Sigmoid colon (tissue), 7 donors: Measurements from ENCODE around the gene SLC46A1. TPM values are rescaled to one million over a fixed set of nuclear protein-coding genes. Genes with fewer than 3 reads are reported as not detected.
A peak's percentile ranks its signal among the peaks of the same experiment; 100 is the strongest.

Experiments
- DNase-seq: peaks from one replicate; pipeline ENCODE4 v3.0.0-alpha.2; 2019
- H3K27ac ChIP-seq, 4 donors: fragments of 200-600 bp; sonication (generic); one replicate each; pipeline ENCODE4 v1.5.1; 2016 to 2019; ENCODE audit warnings: mild to moderate bottlenecking in 1 of 4
- H3K27me3 ChIP-seq, 3 donors: fragments of 200-600 bp; sonication (generic); one replicate each; pipeline ENCODE4 v1.5.1; 2019; ENCODE audit warnings: mild to moderate bottlenecking in 1 of 3
- H3K36me3 ChIP-seq, 4 donors: fragments of 200-600 bp; sonication (generic); one replicate each; pipeline ENCODE4 v1.5.1; 2016 to 2019
- H3K4me1 ChIP-seq, 4 donors: fragments of 200-600 bp; sonication (generic); one replicate each; pipeline ENCODE4 v1.5.1; 2017 to 2019
- H3K4me3 ChIP-seq, 4 donors: fragments of 200-600 bp; sonication (generic); one replicate each; pipeline ENCODE4 v1.5.1; 2017 to 2019; ENCODE audit warnings: mild to moderate bottlenecking in 2 of 4, moderate library complexity in 1 of 4
- H3K9me3 ChIP-seq, 4 donors: fragments of 200-600 bp in 3 of 4; sonication (generic) in 3 of 4; one replicate each; pipeline versions ENCODE4 v1.5.1 to v1.6.1; 2013 to 2019
- EP300 ChIP-seq, 4 donors: sonication (generic); formaldehyde crosslinking; IDR thresholded peaks; one replicate each; pipeline ENCODE4 v1.6.1; 2017; ENCODE audit warnings: antibody characterized with exemption in 4 of 4
- POLR2A ChIP-seq, 2 donors: fragments of 450-650 bp; IDR thresholded peaks; one replicate each; pipeline ENCODE4 v1.6.1; 2016; ENCODE audit warnings: antibody characterized with exemption in 2 of 2, mild to moderate bottlenecking in 2 of 2, moderate library complexity in 2 of 2
- POLR2AphosphoS5 ChIP-seq, 4 donors: sonication (generic); formaldehyde crosslinking; IDR thresholded peaks; one replicate each; pipeline ENCODE4 v1.6.1; 2017; ENCODE audit warnings: antibody characterized with exemption in 4 of 4
- WGBS, 2 donors: extraction: QIAGEN DNeasy Blood & Tissue Kit; methylation state at CpG; one replicate each; pipeline ENCODE4 v1.1.7; 2013; 5-methylcytosine and 5-hydroxymethylcytosine counted together
- intact Hi-C: fragments of 100-400 bp; cut with DNase I; formaldehyde crosslinking; loops from one replicate; pipeline ENCODE4 v1.15.1; 2023
- polyA plus RNA-seq, 3 donors: library from polyadenylated mRNA; stranded (reverse); fragments of 200-250 nt; gene quantifications; one replicate each; pipeline ENCODE4 v1.2.3, GENCODE V29; 2013
- total RNA-seq, 4 donors: library from RNA; depleted of rRNA; stranded (reverse); fragments of >200 nt; gene quantifications; one replicate each; pipeline ENCODE4 v1.1.0, GENCODE V29; 2016
- TF ChIP-seq, protein P1 (sequence below), 4 experiments: fragments of 450-650 bp in 3 of 4; fragments of 200-600 bp in 1 of 4; IDR thresholded peaks; one replicate each; pipeline ENCODE4 v1.5.1; 2016 to 2019; ENCODE audit warnings: antibody characterized with exemption in 4 of 4, mild to moderate bottlenecking in 3 of 4, moderate library complexity in 2 of 4
- donor health status: healthy with polysubstance abuse.
- donor health status: Bipolar disorder and iron deficiency.
- donor health status: healthy.

The SLC46A1 gene
- 1 to 10 TPM; 2.7 to 8.6 (median 5.1) TPM for total RNA-seq
- 1 to 10 TPM; 4.1 to 7.6 (median 4.2) TPM for polyA plus RNA-seq

DNA sequence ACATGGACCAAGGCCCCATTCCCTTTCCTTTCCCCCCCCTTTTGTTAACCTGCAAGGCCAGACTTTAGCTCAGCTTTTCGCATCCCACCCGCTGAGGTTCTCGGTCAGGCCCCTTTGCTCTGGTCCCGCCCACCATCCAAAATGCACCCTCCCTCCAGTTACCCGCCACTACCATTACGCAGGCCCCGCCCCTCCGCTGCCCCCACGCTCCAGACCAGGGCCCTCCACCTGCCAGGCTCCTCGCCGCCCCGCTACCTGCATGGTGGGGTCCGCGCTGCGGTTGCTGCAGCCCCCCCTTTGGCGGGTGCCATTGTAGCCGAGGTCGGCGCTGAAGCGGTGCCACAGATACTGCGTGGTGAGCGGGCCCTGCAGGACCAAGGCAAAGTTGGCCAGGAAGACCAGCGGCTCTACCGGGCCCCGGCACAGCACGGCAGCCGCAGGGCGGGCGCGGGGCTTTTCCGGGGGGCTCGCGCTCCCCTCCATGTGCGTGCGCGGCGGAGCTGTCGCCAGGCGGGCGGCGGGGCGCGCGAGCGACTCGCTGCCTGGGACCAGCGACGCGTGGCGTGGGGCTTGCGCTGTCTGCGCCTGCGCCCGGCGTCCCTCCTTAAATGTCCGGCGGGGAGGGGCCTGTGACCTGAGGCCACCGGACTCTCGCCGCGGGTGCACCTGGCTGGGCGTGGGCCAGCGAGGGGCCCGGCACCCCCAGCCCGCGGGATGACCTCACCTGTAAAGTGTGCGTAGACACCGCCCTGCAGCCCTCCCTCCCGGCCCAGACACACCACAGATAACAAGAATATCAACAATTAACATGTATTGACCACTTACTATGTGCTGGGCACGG is at the start of gene SLC46A1:
SLC46A1 (minus strand) TSS at position 581 of the 841 bp plus-strand sequence; CDS start at position 483, 98 bp downstream.
- peak within 1 kb of the TSS; percentile 54 to 67 (median 55) for H3K27ac ChIP-seq
- no peaks in the 10 kb centered on the region for H3K27me3 ChIP-seq
- H3K36me3 ChIP-seq: peaks cover 0 to 10% (median 3%) of the 10 kb centered on the region in 4 donors
- H3K4me1 ChIP-seq: peaks cover 0 to 21% (median 19%) of the 10 kb centered on the region in 4 donors
- intact Hi-C loops: no loop called here
- H3K4me3 ChIP-seq: peak within 1 kb of the TSS; percentile 52 to 84 (median 73)
- peak; percentile 81 for DNase-seq
- peak in 1 of 4 donors; percentile 22 for TF ChIP-seq POLR2AphosphoS5 (IDR thresholded peaks at IDR 0.05)
- TF ChIP-seq, protein P1, sequence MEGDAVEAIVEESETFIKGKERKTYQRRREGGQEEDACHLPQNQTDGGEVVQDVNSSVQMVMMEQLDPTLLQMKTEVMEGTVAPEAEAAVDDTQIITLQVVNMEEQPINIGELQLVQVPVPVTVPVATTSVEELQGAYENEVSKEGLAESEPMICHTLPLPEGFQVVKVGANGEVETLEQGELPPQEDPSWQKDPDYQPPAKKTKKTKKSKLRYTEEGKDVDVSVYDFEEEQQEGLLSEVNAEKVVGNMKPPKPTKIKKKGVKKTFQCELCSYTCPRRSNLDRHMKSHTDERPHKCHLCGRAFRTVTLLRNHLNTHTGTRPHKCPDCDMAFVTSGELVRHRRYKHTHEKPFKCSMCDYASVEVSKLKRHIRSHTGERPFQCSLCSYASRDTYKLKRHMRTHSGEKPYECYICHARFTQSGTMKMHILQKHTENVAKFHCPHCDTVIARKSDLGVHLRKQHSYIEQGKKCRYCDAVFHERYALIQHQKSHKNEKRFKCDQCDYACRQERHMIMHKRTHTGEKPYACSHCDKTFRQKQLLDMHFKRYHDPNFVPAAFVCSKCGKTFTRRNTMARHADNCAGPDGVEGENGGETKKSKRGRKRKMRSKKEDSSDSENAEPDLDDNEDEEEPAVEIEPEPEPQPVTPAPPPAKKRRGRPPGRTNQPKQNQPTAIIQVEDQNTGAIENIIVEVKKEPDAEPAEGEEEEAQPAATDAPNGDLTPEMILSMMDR (IDR thresholded peaks at IDR 0.05): no peak
- 1% methylated on average over 70 of the region's 70 CpGs for WGBS, 2 donors
- no peaks in the 10 kb centered on the region for H3K9me3 ChIP-seq

DNA sequence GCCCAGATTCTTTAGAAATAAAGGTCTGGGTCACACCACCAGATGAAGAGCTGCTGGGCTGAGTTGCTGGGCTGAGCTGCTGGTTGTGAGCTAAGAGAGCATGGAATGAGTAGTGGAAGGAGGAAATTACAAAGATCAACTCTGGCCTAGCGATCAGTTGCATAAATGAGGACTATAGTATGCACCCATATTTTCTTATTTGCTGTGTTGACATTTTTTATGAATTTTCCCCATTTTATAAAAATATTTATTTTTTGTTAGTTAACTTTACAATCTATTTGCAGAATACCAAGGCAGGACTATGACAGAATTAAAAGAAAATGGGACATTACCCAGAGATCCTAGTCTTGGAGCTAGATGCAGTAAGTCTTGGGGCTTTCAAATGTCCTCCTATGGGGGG is 43.8 kb upstream of the SLC46A1 start:
- intact Hi-C loops: no loop called here
- H3K36me3 ChIP-seq: no peaks in the 10 kb centered on the region
- H3K27ac ChIP-seq: no peak overlapping the region
- H3K4me3 ChIP-seq: no peak overlapping the region
- DNase-seq: no peak
- 81 to 83% methylated on average over 1 of the region's 1 CpG for WGBS, 2 donors
- TF ChIP-seq, protein P1 (IDR thresholded peaks at IDR 0.05): no peak
- no peak for TF ChIP-seq EP300 (IDR thresholded peaks at IDR 0.05)
- TF ChIP-seq POLR2A (IDR thresholded peaks at IDR 0.05): no peak
- no peak for TF ChIP-seq POLR2AphosphoS5 (IDR thresholded peaks at IDR 0.05)
- peaks cover 0 to 5% (median 0%) of the 10 kb centered on the region in 3 donors for H3K27me3 ChIP-seq
- H3K4me1 ChIP-seq: no peaks in the 10 kb centered on the region
- H3K9me3 ChIP-seq: no peaks in the 10 kb centered on the region

DNA sequence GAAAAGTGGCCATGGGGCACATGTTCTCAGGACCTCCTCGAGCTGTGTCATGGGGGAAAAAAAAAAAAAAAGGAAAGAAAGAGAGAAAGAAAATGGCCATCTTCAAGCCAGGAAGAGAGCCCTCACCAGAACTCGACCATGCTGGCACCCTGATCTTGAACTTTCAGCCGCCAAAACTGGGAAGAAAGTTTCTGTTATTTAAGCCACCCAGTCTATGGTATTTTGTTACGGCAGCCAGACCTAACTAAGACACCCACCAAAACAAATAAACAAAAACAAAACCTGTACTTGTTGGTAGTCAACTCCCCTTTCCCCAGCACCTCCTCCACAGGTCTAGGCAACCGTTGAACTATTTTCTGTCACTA is 41.4 kb upstream of the SLC46A1 start:
- H3K4me1 ChIP-seq: no peaks in the 10 kb centered on the region
- 76 to 78% methylated on average over 5 of the region's 5 CpGs for WGBS, 2 donors
- no peaks in the 10 kb centered on the region for H3K36me3 ChIP-seq
- H3K4me3 ChIP-seq: no peak overlapping the region
- intact Hi-C loops: no loop called here
- TF ChIP-seq POLR2AphosphoS5 (IDR thresholded peaks at IDR 0.05) (no peak), POLR2A (IDR thresholded peaks at IDR 0.05) (no peak), EP300 (IDR thresholded peaks at IDR 0.05) (no peak)
- TF ChIP-seq, protein P1 (IDR thresholded peaks at IDR 0.05): no peak
- H3K27me3 ChIP-seq: peaks cover 0 to 5% (median 0%) of the 10 kb centered on the region in 3 donors
- H3K27ac ChIP-seq: no peak overlapping the region
- H3K9me3 ChIP-seq: no peaks in the 10 kb centered on the region
- no peak for DNase-seq

DNA sequence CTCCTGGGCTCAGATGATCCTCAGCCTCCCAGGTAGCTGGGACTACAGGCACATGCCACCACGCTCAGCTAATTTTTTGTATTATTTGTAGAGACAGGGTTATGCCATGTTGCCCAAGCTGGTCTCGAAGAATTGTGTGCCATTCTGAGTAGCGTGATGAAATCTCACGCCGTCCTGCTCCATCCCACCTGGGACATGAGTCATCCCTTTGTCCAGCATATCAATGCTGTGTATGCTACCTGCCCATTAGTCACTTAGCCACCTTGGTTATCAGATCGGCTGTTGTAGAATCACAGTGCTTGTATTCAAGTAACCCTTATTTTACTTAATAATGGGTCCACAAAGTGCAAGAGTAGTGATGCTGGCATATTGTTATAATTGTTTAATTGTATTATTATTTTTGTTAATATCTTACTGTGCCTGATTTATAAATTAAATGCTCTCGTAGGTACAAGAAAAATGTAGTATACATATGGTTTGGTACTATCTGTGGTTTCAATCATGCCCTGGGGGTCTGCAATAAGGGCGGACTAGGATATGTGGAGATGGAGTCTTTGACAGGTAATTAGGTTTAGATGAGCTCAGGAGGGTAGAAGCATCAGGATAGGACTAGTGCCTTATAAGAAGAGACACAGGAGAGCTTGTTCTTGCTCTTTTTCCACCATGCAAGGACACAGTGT is 40.8 kb upstream of the SLC46A1 start:
- no peak for DNase-seq
- H3K27ac ChIP-seq: no peak overlapping the region
- peaks cover 0 to 5% (median 0%) of the 10 kb centered on the region in 3 donors for H3K27me3 ChIP-seq
- H3K36me3 ChIP-seq: no peaks in the 10 kb centered on the region
- TF ChIP-seq, protein P1 (IDR thresholded peaks at IDR 0.05): no peak
- TF ChIP-seq POLR2A (IDR thresholded peaks at IDR 0.05) (no peak), EP300 (IDR thresholded peaks at IDR 0.05) (no peak), POLR2AphosphoS5 (IDR thresholded peaks at IDR 0.05) (no peak)
- no peak overlapping the region for H3K4me3 ChIP-seq
- intact Hi-C loops: no loop called here
- WGBS, 2 donors: 92 to 94% methylated on average over 8 of the region's 8 CpGs
- no peaks in the 10 kb centered on the region for H3K4me1 ChIP-seq
- no peaks in the 10 kb centered on the region for H3K9me3 ChIP-seq
